ENCODE data around the gene MAPK1IP1L. TPM values are rescaled to one million over a fixed set of nuclear protein-coding genes. Genes with fewer than 3 reads are reported as not detected.

MAPK1IP1L gene
- total and polyA plus RNA-seq, 2 donors (not counting 1 experiment from before 2014, with no cell fraction given): 116 to 141 TPM

GRCh38 chr14:55057919-55058318 lies 6.5 kb downstream of the MAPK1IP1L start:
- peaks cover 91% of the 10 kb centered on the region for H3K79me2 ChIP-seq (ENCODE audit: control insufficient read depth, insufficient read depth, low read length)
- Mint-ChIP-seq H3K27me3 (no peaks in the 10 kb centered on the region), H3K4me1 (peaks cover 50% of the 10 kb centered on the region), H3K27ac (no peak overlapping the region), H3K4me3 (no peak overlapping the region), H3K9me3 (ENCODE audit: insufficient read depth) (no peaks in the 10 kb centered on the region)
- no peak for DNase-seq
- H3K27ac ChIP-seq (ENCODE audit: low read length in 2 of 2): no peak overlapping the region
- no peak for ATAC-seq (ENCODE audit: low read depth)
- H4K20me1 ChIP-seq (ENCODE audit: control insufficient read depth, insufficient read depth, low read length, poor library complexity, severe bottlenecking): peaks cover 78% of the 10 kb centered on the region
- H3K4me1 ChIP-seq (ENCODE audit: control insufficient read depth in 2 of 2, insufficient read depth in 2 of 2, low read length in 2 of 2): peaks cover 9 to 10% of the 10 kb centered on the region in 2 donors
- no peak for TF ChIP-seq EZH2 (IDR thresholded peaks at IDR 0.05; ENCODE audit: borderline replicate concordance, insufficient read depth, low read depth, low read length, poor library complexity, severe bottlenecking)
- TF ChIP-seq, protein P1, sequence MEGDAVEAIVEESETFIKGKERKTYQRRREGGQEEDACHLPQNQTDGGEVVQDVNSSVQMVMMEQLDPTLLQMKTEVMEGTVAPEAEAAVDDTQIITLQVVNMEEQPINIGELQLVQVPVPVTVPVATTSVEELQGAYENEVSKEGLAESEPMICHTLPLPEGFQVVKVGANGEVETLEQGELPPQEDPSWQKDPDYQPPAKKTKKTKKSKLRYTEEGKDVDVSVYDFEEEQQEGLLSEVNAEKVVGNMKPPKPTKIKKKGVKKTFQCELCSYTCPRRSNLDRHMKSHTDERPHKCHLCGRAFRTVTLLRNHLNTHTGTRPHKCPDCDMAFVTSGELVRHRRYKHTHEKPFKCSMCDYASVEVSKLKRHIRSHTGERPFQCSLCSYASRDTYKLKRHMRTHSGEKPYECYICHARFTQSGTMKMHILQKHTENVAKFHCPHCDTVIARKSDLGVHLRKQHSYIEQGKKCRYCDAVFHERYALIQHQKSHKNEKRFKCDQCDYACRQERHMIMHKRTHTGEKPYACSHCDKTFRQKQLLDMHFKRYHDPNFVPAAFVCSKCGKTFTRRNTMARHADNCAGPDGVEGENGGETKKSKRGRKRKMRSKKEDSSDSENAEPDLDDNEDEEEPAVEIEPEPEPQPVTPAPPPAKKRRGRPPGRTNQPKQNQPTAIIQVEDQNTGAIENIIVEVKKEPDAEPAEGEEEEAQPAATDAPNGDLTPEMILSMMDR (IDR thresholded peaks at IDR 0.05): no peak
- intact Hi-C loops (cut with micrococcal nuclease): no loop called here
- no peak overlapping the region for H2AFZ ChIP-seq (ENCODE audit: insufficient read depth, low read depth, low read length, poor library complexity, severe bottlenecking)
- H3K4me3 ChIP-seq (ENCODE audit: control extremely low read depth in 1 of 5, extremely low read depth in 1 of 5, insufficient read depth in 1 of 5, low read depth in 2 of 5, low read length in 4 of 5): no peak overlapping the region
- no peak overlapping the region for H3K4me2 ChIP-seq (replicated peaks; ENCODE audit: low read depth, low read length, poor library complexity, severe bottlenecking)
- ChIA-PET CTCF (interaction anchor here (0.8 kb wide), 1 partner anchor 7 kb away, joined by 4 read pairs; no protein-coding TSS in a partner anchor), POLR2A (no interaction called here)
- H3K9ac ChIP-seq (ENCODE audit: low read length): no peak overlapping the region
- H3K9me3 ChIP-seq (ENCODE audit: control extremely low read depth in 1 of 3, control insufficient read depth in 2 of 3, insufficient read depth in 1 of 3, low read length in 2 of 3): no peaks in the 10 kb centered on the region
- no peaks in the 10 kb centered on the region for H3K27me3 ChIP-seq (replicated peaks in 1 of 4; ENCODE audit: control extremely low read depth in 1 of 4, control insufficient read depth in 3 of 4, insufficient read depth in 4 of 4, low read length in 3 of 4)
- no CpG with 5 or more reads among the region's 5 CpGs for WGBS (ENCODE audit: insufficient coverage)
- H3K36me3 ChIP-seq (replicated peaks in 1 of 2; ENCODE audit: control extremely low read depth in 1 of 2, control insufficient read depth in 1 of 2, extremely low read depth in 1 of 2, insufficient read depth in 2 of 2, low read length in 1 of 2): peaks cover 0 to 36% of the 10 kb centered on the region in 2 experiments

- TF ChIP-seq EZH2 (IDR thresholded peaks at IDR 0.05; ENCODE audit: borderline replicate concordance, insufficient read depth, low read depth, low read length, poor library complexity, severe bottlenecking): no peak
- TF ChIP-seq, protein P1 (IDR thresholded peaks at IDR 0.05): no peak
- no peaks in the 10 kb centered on the region for H3K27me3 Mint-ChIP-seq
- POLR2A ChIA-PET: no interaction called here
- Histone ChIP-seq H3K27ac (ENCODE audit: low read length in 2 of 2) (peak overlapping the region in 1 of 2 donors; percentile 36), H3K4me3 (ENCODE audit: control extremely low read depth in 1 of 5, extremely low read depth in 1 of 5, insufficient read depth in 1 of 5, low read depth in 2 of 5, low read length in 4 of 5) (no peak overlapping the region), H3K9me3 (ENCODE audit: control extremely low read depth in 1 of 3, control insufficient read depth in 2 of 3, insufficient read depth in 1 of 3, low read length in 2 of 3) (no peaks in the 10 kb centered on the region), H3K4me2 (replicated peaks; ENCODE audit: low read depth, low read length, poor library complexity, severe bottlenecking) (no peak overlapping the region), H3K9ac (ENCODE audit: low read length) (no peak overlapping the region), H3K36me3 (replicated peaks in 1 of 2; ENCODE audit: control extremely low read depth in 1 of 2, control insufficient read depth in 1 of 2, extremely low read depth in 1 of 2, insufficient read depth in 2 of 2, low read length in 1 of 2) (peaks cover 8 to 39% of the 10 kb centered on the region in 2 experiments), H3K27me3 (replicated peaks in 1 of 4; ENCODE audit: control extremely low read depth in 1 of 4, control insufficient read depth in 3 of 4, insufficient read depth in 4 of 4, low read length in 3 of 4) (no peaks in the 10 kb centered on the region), H2AFZ (ENCODE audit: insufficient read depth, low read depth, low read length, poor library complexity, severe bottlenecking) (no peak overlapping the region), H3K4me1 (ENCODE audit: control insufficient read depth in 2 of 2, insufficient read depth in 2 of 2, low read length in 2 of 2) (peaks cover 0 to 2% of the 10 kb centered on the region in 2 donors), H3K79me2 (ENCODE audit: control insufficient read depth, insufficient read depth, low read length) (peaks cover 79% of the 10 kb centered on the region), H4K20me1 (ENCODE audit: control insufficient read depth, insufficient read depth, low read length, poor library complexity, severe bottlenecking) (peaks cover 78% of the 10 kb centered on the region)
- H3K9me3 Mint-ChIP-seq (ENCODE audit: insufficient read depth): no peaks in the 10 kb centered on the region
- intact Hi-C loops (cut with micrococcal nuclease): no loop called here
- no peak overlapping the region for H3K27ac Mint-ChIP-seq
- WGBS (ENCODE audit: insufficient coverage): 98% methylated on average over 5 of the region's 5 CpGs
- H3K4me1 Mint-ChIP-seq: peaks cover 43% of the 10 kb centered on the region
- ATAC-seq (ENCODE audit: low read depth): no peak
- CTCF ChIA-PET: interaction anchor here (0.6 to 1.3 kb wide), 5 partner anchors 12 to 331 kb away, joined by 3 to 5 read pairs (median 3); no protein-coding TSS in a partner anchor
- no peak for DNase-seq
- no peak overlapping the region for H3K4me3 Mint-ChIP-seq
Measured at GRCh38 chr14:55059333-55059732, 7.9 kb downstream of the MAPK1IP1L start.
